Upper lobe of left lung (tissue), 4 donors: ENCODE data around the gene PRKN.

Source experiments
- EP300 ChIP-seq, 4 donors: sonication (generic); formaldehyde crosslinking; IDR thresholded peaks; one replicate each; pipeline ENCODE4 v1.5.1; 2017; ENCODE audit warnings: antibody characterized with exemption in 4 of 4, control low read depth in 2 of 4
- POLR2AphosphoS5 ChIP-seq, 2 donors: sonication (generic); formaldehyde crosslinking; IDR thresholded peaks; one replicate each; pipeline ENCODE4 v1.5.1; 2017; ENCODE audit warnings: antibody characterized with exemption in 2 of 2

DNA sequence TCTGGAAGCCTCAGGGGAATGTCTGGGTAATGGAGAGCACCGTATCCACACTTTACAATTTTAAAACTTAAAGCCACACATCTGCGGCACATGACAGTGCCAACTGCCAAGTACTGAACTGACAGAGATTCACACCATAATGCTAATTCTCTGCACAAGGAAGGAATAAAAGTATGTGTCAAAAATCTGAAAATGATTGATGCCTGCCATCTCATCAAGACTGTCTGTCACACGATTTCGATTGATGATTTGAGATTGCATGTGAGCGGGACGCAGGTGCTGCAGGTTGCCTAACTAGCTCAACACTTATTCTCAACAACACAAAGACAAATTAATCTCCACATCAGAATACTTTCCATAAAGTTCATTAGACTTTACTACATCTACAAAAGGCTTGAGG, 391.2 kb downstream of the PRKN start:
- TF ChIP-seq POLR2AphosphoS5 (IDR thresholded peaks at IDR 0.05) (no peak), EP300 (IDR thresholded peaks at IDR 0.05) (no peak)
